ENCODE measurements around the gene TNP2.

TNP2 gene

DNA sequence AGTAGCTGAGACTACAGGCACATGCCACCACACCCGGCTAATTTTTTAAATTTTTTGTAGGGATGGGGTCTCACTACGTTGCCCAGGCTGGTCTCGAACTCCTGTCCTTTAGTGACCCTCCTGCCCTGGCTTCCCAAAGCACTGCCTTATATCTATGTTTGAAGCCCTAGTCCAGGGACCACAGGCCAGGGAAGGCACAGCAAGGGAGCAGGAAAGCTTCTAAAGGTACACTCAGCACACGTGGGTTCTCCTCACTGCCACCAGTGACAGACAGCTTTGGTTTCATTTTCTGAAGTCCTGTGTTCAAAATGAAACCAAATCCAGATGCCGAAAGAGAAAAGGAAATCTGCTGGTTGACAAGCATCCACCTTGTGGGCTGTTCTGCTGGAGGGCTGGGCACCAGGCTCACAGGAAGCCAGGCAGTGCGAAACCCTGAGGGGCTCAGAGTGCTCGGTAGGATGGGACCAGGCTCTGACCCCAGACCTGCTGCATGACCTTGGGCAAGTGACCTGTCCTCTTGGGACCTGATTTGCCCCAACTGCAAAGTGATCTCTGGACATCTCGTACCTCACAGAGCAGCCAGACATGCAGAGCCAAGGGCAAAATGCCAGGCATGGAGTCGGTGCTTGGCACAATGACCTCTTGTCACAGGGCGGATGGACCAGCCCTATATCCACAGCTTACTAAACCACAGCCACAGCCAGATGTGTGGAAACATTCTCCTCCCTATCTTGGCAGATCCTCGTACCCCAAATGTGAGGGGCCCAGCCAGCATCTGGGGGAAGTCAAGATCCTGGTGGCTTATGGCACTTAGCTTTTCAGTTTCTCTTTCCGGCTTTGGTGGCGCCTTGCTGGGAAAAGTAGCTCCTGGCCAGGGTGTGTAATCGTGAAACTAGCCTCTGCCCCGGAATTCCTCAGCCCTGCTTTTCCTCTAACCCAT, 10.3 kb downstream of the TNP2 start:
- Histone ChIP-seq H3K4me3 (IDR thresholded peaks at IDR 0.05; ENCODE audit: insufficient read depth, low read depth, low read length) (no peak overlapping the region), H3K9ac (peak overlapping the region; percentile 1; the same call in 1 of the 2 replicates), H2AFZ (ENCODE audit: low read depth) (peak overlapping the region; percentile 4; the same call in 1 of the 2 replicates), H3K4me1 (ENCODE audit: low read depth, poor library complexity, severe bottlenecking) (peaks cover 32% of the 10 kb centered on the region), H3K27me3 (ENCODE audit: insufficient read depth, low read depth) (peaks cover 2% of the 10 kb centered on the region; the same call in 1 of the 2 replicates), H3K79me2 (ENCODE audit: insufficient read depth, low read depth) (no peaks in the 10 kb centered on the region), H3K27ac (no peak overlapping the region; the same call in 1 of the 2 replicates), H3K4me2 (peak overlapping the region; percentile 30), H4K20me1 (ENCODE audit: insufficient read depth) (no peaks in the 10 kb centered on the region), H3K36me3 (ENCODE audit: insufficient read depth) (no peaks in the 10 kb centered on the region)
- TF ChIP-seq, protein P1, sequence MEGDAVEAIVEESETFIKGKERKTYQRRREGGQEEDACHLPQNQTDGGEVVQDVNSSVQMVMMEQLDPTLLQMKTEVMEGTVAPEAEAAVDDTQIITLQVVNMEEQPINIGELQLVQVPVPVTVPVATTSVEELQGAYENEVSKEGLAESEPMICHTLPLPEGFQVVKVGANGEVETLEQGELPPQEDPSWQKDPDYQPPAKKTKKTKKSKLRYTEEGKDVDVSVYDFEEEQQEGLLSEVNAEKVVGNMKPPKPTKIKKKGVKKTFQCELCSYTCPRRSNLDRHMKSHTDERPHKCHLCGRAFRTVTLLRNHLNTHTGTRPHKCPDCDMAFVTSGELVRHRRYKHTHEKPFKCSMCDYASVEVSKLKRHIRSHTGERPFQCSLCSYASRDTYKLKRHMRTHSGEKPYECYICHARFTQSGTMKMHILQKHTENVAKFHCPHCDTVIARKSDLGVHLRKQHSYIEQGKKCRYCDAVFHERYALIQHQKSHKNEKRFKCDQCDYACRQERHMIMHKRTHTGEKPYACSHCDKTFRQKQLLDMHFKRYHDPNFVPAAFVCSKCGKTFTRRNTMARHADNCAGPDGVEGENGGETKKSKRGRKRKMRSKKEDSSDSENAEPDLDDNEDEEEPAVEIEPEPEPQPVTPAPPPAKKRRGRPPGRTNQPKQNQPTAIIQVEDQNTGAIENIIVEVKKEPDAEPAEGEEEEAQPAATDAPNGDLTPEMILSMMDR (conservative IDR thresholded peaks at IDR 0.05; ENCODE audit: low read depth, low read length), result no peak

DNA sequence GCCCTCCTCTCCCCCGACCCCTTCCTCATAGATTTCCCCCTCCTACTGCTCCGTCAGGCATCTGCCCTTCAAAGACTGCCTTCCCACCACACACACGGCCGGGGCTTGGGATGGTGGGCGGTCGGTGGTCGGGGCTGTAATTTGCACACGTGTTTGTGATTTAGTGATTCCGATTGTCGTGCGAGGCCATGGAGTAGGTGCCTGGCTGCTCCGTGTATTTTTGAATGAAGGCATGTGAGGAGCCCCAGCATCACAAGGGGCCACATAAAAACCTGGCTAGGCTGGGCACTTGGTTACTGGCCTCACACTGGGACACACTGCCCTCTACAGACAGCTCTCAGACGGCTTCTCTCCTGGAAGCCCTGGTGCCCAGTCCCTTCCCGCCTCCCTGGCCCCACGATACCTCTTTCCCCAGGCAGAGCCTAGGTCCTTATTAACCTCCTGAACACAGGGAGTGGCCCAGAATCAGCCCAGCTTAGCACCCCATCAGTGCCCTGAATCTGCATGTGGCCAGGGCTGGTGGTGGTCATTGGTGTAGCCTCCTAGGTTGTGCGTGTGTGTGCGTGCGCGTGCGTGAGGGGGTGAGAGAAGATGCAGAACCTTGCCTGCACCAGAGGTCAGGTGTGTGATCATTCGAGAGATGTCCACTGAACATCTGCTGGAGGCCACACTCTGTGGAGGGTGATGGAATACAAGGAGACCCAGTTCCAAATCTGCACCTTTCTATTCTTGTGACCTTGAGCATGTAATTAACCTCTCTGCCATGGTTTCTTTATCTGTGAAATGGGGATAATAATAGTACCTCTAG, 11.8 kb downstream of the TNP2 start:
- Histone ChIP-seq H3K4me1 (ENCODE audit: low read depth, poor library complexity, severe bottlenecking) (peaks cover 34% of the 10 kb centered on the region), H4K20me1 (ENCODE audit: insufficient read depth) (no peaks in the 10 kb centered on the region), H3K27ac (no peak overlapping the region), H3K36me3 (ENCODE audit: insufficient read depth) (no peaks in the 10 kb centered on the region), H2AFZ (ENCODE audit: low read depth) (peak overlapping the region; percentile 77), H3K4me3 (IDR thresholded peaks at IDR 0.05; ENCODE audit: insufficient read depth, low read depth, low read length) (no peak overlapping the region), H3K27me3 (ENCODE audit: insufficient read depth, low read depth) (peaks cover 2% of the 10 kb centered on the region; the same call in 1 of the 2 replicates), H3K4me2 (peak overlapping the region; percentile 98), H3K9ac (no peak overlapping the region; the same call in 1 of the 2 replicates), H3K79me2 (ENCODE audit: insufficient read depth, low read depth) (no peaks in the 10 kb centered on the region)
- TF ChIP-seq, protein P1 (conservative IDR thresholded peaks at IDR 0.05; ENCODE audit: low read depth, low read length), result peak; percentile 59

DNA sequence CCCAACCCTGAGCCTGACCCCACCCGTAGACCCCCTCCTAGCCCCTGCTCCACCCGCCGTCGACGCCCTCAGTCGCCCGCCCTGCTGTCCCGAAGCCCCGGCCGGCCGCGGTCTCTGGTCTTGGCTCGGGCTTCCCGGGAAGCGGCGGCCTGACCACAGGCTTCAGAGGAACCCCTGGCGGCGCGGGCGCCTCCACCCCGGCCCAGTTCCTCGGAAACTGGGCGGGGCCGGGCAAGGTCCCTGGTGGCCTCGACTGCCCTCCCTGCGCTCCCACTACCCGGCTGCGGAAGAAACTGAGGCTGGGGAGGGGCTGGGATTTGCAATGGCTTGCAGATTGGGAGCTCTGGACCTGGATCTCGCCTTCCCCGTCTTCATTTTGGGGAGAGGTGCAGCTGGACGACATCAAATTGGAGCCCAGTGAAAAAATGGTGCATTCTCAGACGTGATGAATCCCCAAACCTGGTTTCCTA, 12.4 kb downstream of the TNP2 start:
- TF ChIP-seq, protein P1 (conservative IDR thresholded peaks at IDR 0.05; ENCODE audit: low read depth, low read length), result no peak
- Histone ChIP-seq H3K4me3 (IDR thresholded peaks at IDR 0.05; ENCODE audit: insufficient read depth, low read depth, low read length) (no peak overlapping the region), H4K20me1 (ENCODE audit: insufficient read depth) (no peaks in the 10 kb centered on the region), H3K79me2 (ENCODE audit: insufficient read depth, low read depth) (no peaks in the 10 kb centered on the region), H3K4me1 (ENCODE audit: low read depth, poor library complexity, severe bottlenecking) (peaks cover 34% of the 10 kb centered on the region), H3K9ac (peak overlapping the region; percentile 77), H2AFZ (ENCODE audit: low read depth) (peak overlapping the region; percentile 77), H3K27me3 (ENCODE audit: insufficient read depth, low read depth) (no peaks in the 10 kb centered on the region; the same call in 1 of the 2 replicates), H3K27ac (peak overlapping the region; percentile 48), H3K4me2 (peak overlapping the region; percentile 98), H3K36me3 (ENCODE audit: insufficient read depth) (no peaks in the 10 kb centered on the region)

Measured in KMS-11 (cell line).